Stimulated activated naive CD8-positive, alpha-beta T cell treated with anti-CD3 and anti-CD28 coated beads, Interleukin-15, Interleukin-2, amounts not matched to agents 100 ng/mL and 50 ng/mL, for 24 hours (primary cell): ENCODE data around the gene XPA.

Source experiments
- H3K27ac Mint-ChIP-seq: one replicate; pipeline ENCODE4 v1.8.0; 2021; ENCODE audit warnings: mild to moderate bottlenecking, mixed read lengths
- H3K27me3 Mint-ChIP-seq: one replicate; pipeline ENCODE4 v1.8.0; 2021; ENCODE audit warnings: mixed read lengths
- H3K36me3 Mint-ChIP-seq: one replicate; pipeline ENCODE4 v1.8.0; 2021; ENCODE audit warnings: low read depth, mixed read lengths
- H3K4me1 Mint-ChIP-seq: one replicate; pipeline ENCODE4 v1.8.0; 2021; ENCODE audit warnings: low read depth, mixed read lengths
- H3K4me3 Mint-ChIP-seq: one replicate; pipeline ENCODE4 v1.8.0; 2021; ENCODE audit warnings: mild to moderate bottlenecking, mixed read lengths
- H3K9me3 Mint-ChIP-seq: one replicate; pipeline ENCODE4 v1.8.0; 2021; ENCODE audit warnings: mixed read lengths

XPA gene

GRCh38 chr9:97647996-97648395 is 49.1 kb downstream of the XPA start:
- Mint-ChIP-seq H3K27ac (no peak overlapping the region), H3K9me3 (no peaks in the 10 kb centered on the region), H3K27me3 (no peaks in the 10 kb centered on the region), H3K36me3 (peaks cover 61% of the 10 kb centered on the region), H3K4me1 (no peaks in the 10 kb centered on the region), H3K4me3 (no peak overlapping the region)

DNA sequence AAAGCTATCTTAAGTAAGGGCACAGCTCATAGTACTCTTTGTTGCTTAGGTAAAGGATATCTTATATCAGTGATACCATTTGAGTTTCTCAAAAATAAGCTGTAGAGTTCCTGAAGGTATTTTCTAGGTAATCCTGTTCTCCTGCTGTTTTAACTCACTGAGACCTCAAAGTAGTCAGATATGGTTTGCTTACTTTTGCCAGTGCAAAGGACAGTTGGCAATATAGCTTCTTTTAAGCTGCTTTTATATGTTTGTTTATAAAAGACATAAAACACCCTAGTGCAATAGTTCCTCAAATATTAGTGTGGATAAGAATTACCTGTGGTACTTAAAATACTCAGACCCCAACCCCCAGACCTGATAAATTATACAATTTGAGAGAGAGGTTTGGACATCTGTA is 51.4 kb downstream of the XPA start:
- H3K4me1 Mint-ChIP-seq: peaks cover 2% of the 10 kb centered on the region
- H3K27ac Mint-ChIP-seq: no peak overlapping the region
- no peaks in the 10 kb centered on the region for H3K27me3 Mint-ChIP-seq
- no peak overlapping the region for H3K4me3 Mint-ChIP-seq
- peaks cover 64% of the 10 kb centered on the region for H3K36me3 Mint-ChIP-seq
- no peaks in the 10 kb centered on the region for H3K9me3 Mint-ChIP-seq

DNA sequence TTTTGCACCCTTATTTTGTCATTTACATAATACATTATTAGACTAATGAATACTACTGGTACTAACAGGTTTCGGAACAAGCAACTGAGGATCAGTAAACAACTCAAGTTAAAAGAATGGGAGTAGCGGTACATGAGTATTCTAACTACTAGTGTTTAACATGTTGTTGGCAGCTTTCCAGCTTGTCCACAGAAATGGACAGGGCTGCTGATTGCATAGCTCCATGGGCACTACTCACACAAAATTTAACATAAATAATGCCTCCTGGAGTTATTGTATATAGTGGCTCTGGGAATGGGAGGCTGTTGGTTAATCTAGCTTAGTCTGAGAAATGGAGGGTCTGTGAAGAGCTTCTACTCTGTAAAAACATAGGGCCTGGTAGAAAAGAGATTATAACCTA is 56.8 kb downstream of the XPA start:
- H3K9me3 Mint-ChIP-seq: no peaks in the 10 kb centered on the region

GRCh38 chr9:97638666-97639065 is 58.5 kb downstream of the XPA start:
- H3K27ac Mint-ChIP-seq: no peak overlapping the region
- H3K4me1 Mint-ChIP-seq: peaks cover 61% of the 10 kb centered on the region
- H3K4me3 Mint-ChIP-seq: no peak overlapping the region
- no peaks in the 10 kb centered on the region for H3K27me3 Mint-ChIP-seq
- H3K36me3 Mint-ChIP-seq: peaks cover 50% of the 10 kb centered on the region
- H3K9me3 Mint-ChIP-seq: no peaks in the 10 kb centered on the region

More for the DNA sequence above, 56.8 kb downstream of the XPA start:
- H3K4me3 Mint-ChIP-seq: no peak overlapping the region
- no peak overlapping the region for H3K27ac Mint-ChIP-seq
- H3K4me1 Mint-ChIP-seq: peaks cover 49% of the 10 kb centered on the region
- no peaks in the 10 kb centered on the region for H3K27me3 Mint-ChIP-seq
- H3K36me3 Mint-ChIP-seq: peaks cover 53% of the 10 kb centered on the region

DNA sequence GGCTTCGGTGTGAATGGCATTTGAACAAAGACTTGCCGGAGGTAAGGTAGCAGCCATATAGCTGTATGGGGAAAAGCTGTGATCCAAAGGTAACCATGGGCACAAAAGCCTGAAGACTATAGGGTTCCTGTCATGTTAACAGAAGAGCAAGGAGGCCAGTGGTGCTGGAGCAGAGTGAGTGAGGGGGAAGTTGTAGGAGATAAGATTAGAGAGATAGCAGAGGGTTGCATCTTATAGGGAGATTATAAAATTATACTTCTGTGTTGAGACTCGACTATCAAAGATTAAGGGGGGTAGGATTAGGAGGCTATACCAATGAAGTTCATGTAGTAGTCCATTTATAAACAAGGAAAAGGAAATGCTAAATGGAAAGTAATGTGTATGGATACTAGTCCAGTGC is 60.2 kb downstream of the XPA start:
- H3K27ac Mint-ChIP-seq: peak overlapping the region; percentile 50
- H3K4me1 Mint-ChIP-seq: peaks cover 69% of the 10 kb centered on the region
- no peaks in the 10 kb centered on the region for H3K9me3 Mint-ChIP-seq
- H3K4me3 Mint-ChIP-seq: peak overlapping the region; percentile 40
- H3K36me3 Mint-ChIP-seq: peaks cover 37% of the 10 kb centered on the region
- no peaks in the 10 kb centered on the region for H3K27me3 Mint-ChIP-seq

- H3K27me3 Mint-ChIP-seq: no peaks in the 10 kb centered on the region
- H3K4me1 Mint-ChIP-seq: peaks cover 69% of the 10 kb centered on the region
- no peaks in the 10 kb centered on the region for H3K9me3 Mint-ChIP-seq
- H3K36me3 Mint-ChIP-seq: peaks cover 20% of the 10 kb centered on the region
- H3K4me3 Mint-ChIP-seq: peak overlapping the region; percentile 96
- H3K27ac Mint-ChIP-seq: no peak overlapping the region
Measured at GRCh38 chr9:97635026-97635425, 62.1 kb downstream of the XPA start.

DNA sequence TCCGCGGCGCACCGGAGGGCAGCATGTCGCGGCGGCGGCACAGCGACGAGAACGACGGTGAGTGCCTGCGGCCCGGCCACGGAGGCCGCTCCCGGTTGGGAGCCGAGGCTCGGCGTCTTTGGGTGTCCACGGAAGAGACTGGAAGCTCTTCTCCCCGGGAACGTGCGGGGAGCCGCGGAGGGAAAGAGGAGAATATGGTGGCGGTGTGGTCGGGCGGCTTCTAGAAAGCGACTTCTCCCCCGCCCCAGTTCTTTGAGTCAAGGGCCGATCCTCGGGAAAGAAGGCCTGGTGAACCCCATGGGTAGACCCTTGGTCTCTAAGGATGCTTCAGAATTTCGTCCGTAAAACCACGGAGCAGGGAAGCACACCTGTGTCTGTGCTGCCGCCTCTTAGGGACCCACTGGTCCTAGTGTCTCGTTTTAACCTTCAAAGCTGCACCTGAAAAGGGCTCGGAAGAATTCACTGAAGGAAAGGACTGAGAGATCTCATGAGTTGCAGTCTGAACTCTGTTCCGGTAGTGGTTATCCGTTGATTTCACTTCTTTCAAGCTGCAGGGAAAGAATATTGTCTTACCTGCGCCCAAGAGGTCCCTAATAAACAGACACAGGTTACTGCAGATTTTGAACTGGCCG is 63.2 kb downstream of the XPA start:
- Mint-ChIP-seq H3K27ac (peak overlapping the region; percentile 93), H3K36me3 (peaks cover 23% of the 10 kb centered on the region), H3K9me3 (no peaks in the 10 kb centered on the region), H3K27me3 (no peaks in the 10 kb centered on the region), H3K4me3 (peak overlapping the region; percentile 96), H3K4me1 (peaks cover 65% of the 10 kb centered on the region)

DNA sequence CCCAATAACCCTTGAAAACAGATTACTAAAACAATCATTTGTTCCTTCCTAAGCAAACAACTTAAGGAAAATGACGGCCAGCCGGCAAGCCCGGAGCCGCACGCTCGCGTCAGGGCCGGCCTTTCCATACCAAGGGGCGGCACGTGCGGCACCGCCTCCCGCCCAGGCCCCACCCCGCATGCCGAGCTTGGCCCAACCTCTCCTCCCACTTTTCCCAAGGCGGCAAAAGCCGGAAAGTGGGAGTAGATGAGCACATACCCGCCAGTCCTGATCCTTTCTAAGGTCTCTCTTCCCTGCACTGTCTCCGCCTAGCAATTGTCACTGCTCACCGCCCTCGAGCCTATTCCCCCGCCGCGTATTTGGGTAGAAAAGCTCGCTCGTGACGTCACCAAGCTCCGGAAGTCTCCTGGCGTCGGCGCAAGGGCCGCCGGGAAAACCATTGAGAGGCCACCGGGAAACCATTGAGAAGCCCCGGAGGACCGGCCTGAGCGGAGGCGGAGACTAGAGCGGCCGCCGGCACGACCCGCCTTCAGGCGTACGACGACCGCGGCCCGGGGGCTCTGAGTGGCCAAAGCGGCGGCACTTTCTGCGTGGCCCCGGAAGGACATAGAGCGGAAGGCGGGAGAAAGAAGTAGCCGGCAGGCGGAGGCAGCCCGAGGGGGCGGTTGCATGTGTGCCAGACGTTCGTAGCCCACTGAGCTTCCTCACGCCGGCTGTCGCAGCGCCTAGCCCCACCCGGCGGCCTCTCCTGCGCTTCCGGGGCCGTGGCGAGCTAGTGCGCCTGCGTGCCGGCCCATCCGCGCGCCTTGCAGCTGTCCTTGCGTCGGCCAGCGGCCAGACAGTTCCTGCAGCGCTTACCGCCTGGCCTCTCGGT is 63.9 kb downstream of the XPA start, which contains the start of the genes NCBP1 and TSTD2:
TSS of gene NCBP1 (plus strand) at position 837 of the 874 bp plus-strand sequence. CDS start 61 bp downstream, outside the sequence.
TSS of gene TSTD2 (minus strand) at position 384 of the 874 bp plus-strand sequence. CDS start 5,806 bp downstream, outside the sequence.
- Mint-ChIP-seq H3K4me3 (peak within 1 kb of the TSS; percentile 96), H3K4me1 (peaks cover 62% of the 10 kb centered on the region), H3K27me3 (no peaks in the 10 kb centered on the region), H3K9me3 (no peaks in the 10 kb centered on the region), H3K27ac (peak within 1 kb of the TSS; percentile 97), H3K36me3 (peaks cover 25% of the 10 kb centered on the region)

- Mint-ChIP-seq H3K27ac (peak overlapping the region; percentile 97), H3K4me3 (peak overlapping the region; percentile 96), H3K4me1 (peaks cover 57% of the 10 kb centered on the region), H3K27me3 (no peaks in the 10 kb centered on the region), H3K9me3 (no peaks in the 10 kb centered on the region), H3K36me3 (peaks cover 21% of the 10 kb centered on the region)
Measured at GRCh38 chr9:97632248-97632984, 64.7 kb downstream of the XPA start.

- Mint-ChIP-seq H3K4me1 (peaks cover 42% of the 10 kb centered on the region), H3K4me3 (no peak overlapping the region), H3K36me3 (peaks cover 17% of the 10 kb centered on the region), H3K27me3 (no peaks in the 10 kb centered on the region), H3K9me3 (no peaks in the 10 kb centered on the region), H3K27ac (no peak overlapping the region)
Measured at GRCh38 chr9:97630591-97630990, 66.5 kb downstream of the XPA start.

GRCh38 chr9:97629156-97629555 is 68.0 kb downstream of the XPA start:
- Mint-ChIP-seq H3K9me3 (no peaks in the 10 kb centered on the region), H3K4me3 (no peak overlapping the region), H3K36me3 (peaks cover 14% of the 10 kb centered on the region), H3K4me1 (peaks cover 28% of the 10 kb centered on the region), H3K27me3 (no peaks in the 10 kb centered on the region), H3K27ac (peak overlapping the region; percentile 4)

DNA sequence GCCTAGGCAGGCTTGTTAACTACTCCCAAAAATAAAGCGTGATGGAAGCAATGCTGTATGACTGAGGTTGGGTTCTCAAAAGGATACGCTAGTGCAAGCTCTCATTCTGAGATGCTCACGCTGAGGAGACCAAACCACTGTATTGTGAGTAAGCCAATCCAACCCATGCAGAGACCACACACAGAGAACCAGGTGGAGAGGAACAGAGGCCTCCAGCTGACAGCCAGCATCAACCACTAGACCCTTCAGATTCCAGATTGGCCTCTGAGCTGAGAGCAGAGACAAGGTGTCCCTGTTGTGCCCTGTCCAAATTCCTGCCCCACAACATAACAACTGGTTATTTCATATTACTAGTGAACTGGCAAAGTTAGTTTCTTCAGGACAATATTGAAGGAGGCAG is 68.5 kb downstream of the XPA start:
- no peaks in the 10 kb centered on the region for H3K9me3 Mint-ChIP-seq
- peaks cover 28% of the 10 kb centered on the region for H3K4me1 Mint-ChIP-seq
- peak overlapping the region; percentile 4 for H3K27ac Mint-ChIP-seq
- H3K36me3 Mint-ChIP-seq: peaks cover 18% of the 10 kb centered on the region
- H3K4me3 Mint-ChIP-seq: no peak overlapping the region
- H3K27me3 Mint-ChIP-seq: no peaks in the 10 kb centered on the region

- H3K36me3 Mint-ChIP-seq: peaks cover 26% of the 10 kb centered on the region
- H3K27ac Mint-ChIP-seq: no peak overlapping the region
- H3K9me3 Mint-ChIP-seq: no peaks in the 10 kb centered on the region
- no peaks in the 10 kb centered on the region for H3K27me3 Mint-ChIP-seq
- no peak overlapping the region for H3K4me3 Mint-ChIP-seq
- H3K4me1 Mint-ChIP-seq: peaks cover 27% of the 10 kb centered on the region
Measured at GRCh38 chr9:97627624-97628023, 69.5 kb downstream of the XPA start.

DNA sequence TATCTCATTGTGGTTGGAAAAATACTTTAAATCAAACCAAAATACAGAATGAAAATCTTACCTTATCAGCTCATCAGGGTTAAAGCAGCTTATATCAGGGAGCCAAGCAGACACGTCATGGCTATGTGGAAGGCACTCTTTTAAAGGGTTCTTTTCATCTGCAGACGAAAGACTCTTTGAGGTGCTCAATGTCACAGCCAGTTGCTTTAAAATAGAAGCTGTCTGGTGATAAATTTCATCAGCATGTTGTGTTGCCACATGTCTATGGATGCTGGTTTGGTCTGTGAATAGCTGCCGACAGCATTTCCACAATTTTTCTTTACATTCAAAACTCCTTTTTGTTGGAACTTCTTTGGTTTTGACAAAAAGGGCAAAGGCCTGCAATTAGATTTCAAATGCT is 71.5 kb downstream of the XPA start:
- Mint-ChIP-seq H3K27me3 (no peaks in the 10 kb centered on the region), H3K4me1 (peaks cover 11% of the 10 kb centered on the region), H3K27ac (no peak overlapping the region), H3K36me3 (peaks cover 44% of the 10 kb centered on the region), H3K4me3 (no peak overlapping the region), H3K9me3 (no peaks in the 10 kb centered on the region)
